PFSK-1 (cell line): ENCODE data around the gene NPAS2.

Experiments used
- FOXP2 ChIP-seq: optimal IDR thresholded peaks from 2 replicates; pipeline ENCODE3; 2011; ENCODE audit warnings: borderline replicate concordance, control low read depth, inconsistent platforms; ENCODE audit not compliant: insufficient read depth; ENCODE audit errors: extremely low read length, extremely low read depth
- POLR2AphosphoS5 ChIP-seq: IDR thresholded peaks from 2 replicates; pipeline ENCODE4 v1.6.1; 2012; ENCODE audit warnings: low read depth, mild to moderate bottlenecking, control low read depth, low read length, moderate library complexity
- SIN3A ChIP-seq: IDR thresholded peaks from 2 replicates; pipeline ENCODE4 v1.6.1; 2012; ENCODE audit warnings: mild to moderate bottlenecking, low read length, moderate library complexity, borderline replicate concordance; ENCODE audit not compliant: insufficient read depth
- TAF1 ChIP-seq: IDR thresholded peaks from 2 replicates; pipeline ENCODE4 v1.6.1; 2012; ENCODE audit warnings: low read length, control low read depth, borderline replicate concordance; ENCODE audit not compliant: insufficient read depth
- TF ChIP-seq, protein P1 (sequence below), 2 experiments: IDR thresholded peaks; 2 replicates each; pipeline versions ENCODE4 v1.6.1 to v1.8.0; 2011 to 2012; ENCODE audit warnings: low read depth in 2 of 2, low read length in 2 of 2, control low read depth in 1 of 2, inconsistent platforms in 1 of 2, mild to moderate bottlenecking in 1 of 2, moderate library complexity in 1 of 2; ENCODE audit not compliant: insufficient read depth in 1 of 2

NPAS2 gene

GRCh38 chr2:100935372-100935752 is 115.4 kb downstream of the NPAS2 start:
- TF ChIP-seq SIN3A: no peak
- TF ChIP-seq FOXP2: no peak
- TF ChIP-seq TAF1: no peak
- TF ChIP-seq POLR2AphosphoS5: no peak
- TF ChIP-seq, protein P1, sequence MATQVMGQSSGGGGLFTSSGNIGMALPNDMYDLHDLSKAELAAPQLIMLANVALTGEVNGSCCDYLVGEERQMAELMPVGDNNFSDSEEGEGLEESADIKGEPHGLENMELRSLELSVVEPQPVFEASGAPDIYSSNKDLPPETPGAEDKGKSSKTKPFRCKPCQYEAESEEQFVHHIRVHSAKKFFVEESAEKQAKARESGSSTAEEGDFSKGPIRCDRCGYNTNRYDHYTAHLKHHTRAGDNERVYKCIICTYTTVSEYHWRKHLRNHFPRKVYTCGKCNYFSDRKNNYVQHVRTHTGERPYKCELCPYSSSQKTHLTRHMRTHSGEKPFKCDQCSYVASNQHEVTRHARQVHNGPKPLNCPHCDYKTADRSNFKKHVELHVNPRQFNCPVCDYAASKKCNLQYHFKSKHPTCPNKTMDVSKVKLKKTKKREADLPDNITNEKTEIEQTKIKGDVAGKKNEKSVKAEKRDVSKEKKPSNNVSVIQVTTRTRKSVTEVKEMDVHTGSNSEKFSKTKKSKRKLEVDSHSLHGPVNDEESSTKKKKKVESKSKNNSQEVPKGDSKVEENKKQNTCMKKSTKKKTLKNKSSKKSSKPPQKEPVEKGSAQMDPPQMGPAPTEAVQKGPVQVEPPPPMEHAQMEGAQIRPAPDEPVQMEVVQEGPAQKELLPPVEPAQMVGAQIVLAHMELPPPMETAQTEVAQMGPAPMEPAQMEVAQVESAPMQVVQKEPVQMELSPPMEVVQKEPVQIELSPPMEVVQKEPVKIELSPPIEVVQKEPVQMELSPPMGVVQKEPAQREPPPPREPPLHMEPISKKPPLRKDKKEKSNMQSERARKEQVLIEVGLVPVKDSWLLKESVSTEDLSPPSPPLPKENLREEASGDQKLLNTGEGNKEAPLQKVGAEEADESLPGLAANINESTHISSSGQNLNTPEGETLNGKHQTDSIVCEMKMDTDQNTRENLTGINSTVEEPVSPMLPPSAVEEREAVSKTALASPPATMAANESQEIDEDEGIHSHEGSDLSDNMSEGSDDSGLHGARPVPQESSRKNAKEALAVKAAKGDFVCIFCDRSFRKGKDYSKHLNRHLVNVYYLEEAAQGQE (IDR thresholded peaks at IDR 0.05; ENCODE audit: insufficient read depth in 1 of 2, low read depth in 2 of 2, low read length in 2 of 2): no peak

DNA sequence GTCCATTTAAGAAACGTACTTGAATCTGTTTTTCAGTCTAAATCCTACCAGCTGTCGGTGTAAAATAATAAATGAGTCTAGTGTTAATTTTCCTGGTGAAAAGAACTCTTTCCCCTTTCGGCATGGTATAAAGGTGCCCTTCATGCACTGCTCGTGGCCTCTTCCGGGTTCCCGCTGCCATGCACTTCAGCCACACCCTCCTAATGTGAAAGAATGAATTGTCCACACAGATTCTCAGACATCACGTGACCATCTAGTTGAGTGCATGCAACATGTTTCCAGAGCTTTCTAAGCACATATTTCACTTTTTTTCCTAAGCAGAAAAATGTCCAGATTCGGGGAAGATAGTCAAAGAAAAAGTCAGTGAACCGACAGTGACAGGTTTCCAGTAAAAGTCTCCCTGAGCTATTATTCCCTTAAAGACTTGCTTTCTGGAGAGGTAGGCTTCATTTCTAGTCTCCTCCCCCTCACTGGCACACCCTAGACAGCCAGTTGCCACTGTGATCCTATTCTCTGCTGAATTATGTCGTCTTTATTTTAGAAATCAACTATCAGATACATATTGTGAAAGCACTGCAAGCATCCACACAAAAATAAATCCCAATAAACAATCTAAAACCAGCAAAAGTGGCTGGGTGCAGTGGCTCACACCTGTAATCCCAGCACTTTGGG is 116.3 kb downstream of the NPAS2 start:
- TF ChIP-seq, protein P1 (IDR thresholded peaks at IDR 0.05; ENCODE audit: insufficient read depth in 1 of 2, low read depth in 2 of 2, low read length in 2 of 2): no peak
- TF ChIP-seq FOXP2 (no peak), TAF1 (no peak), SIN3A (no peak), POLR2AphosphoS5 (no peak)

- TF ChIP-seq SIN3A (no peak), POLR2AphosphoS5 (no peak), FOXP2 (no peak), TAF1 (no peak)
- TF ChIP-seq, protein P1 (IDR thresholded peaks at IDR 0.05; ENCODE audit: insufficient read depth in 1 of 2, low read depth in 2 of 2, low read length in 2 of 2): no peak
These were observed 117.1 kb downstream of the NPAS2 start for GRCh38 chr2:100936972-100937542.

GRCh38 chr2:100938031-100939026 is 118.4 kb downstream of the NPAS2 start:
- TF ChIP-seq SIN3A: no peak

GRCh38 chr2:100939445-100939844 is 119.5 kb downstream of the NPAS2 start:
- no peak for TF ChIP-seq POLR2AphosphoS5
- no peak for TF ChIP-seq SIN3A
- TF ChIP-seq, protein P1 (IDR thresholded peaks at IDR 0.05; ENCODE audit: insufficient read depth in 1 of 2, low read depth in 2 of 2, low read length in 2 of 2): no peak
- no peak for TF ChIP-seq FOXP2
